WTC11 (cell line): ENCODE data around the gene E2F4.

Experiments
- CTCF ChIP-seq: fragments of 200-600 bp; IDR thresholded peaks from 2 replicates; pipeline ENCODE4 v1.8.0; 2022; ENCODE audit warnings: antibody characterized with exemption
- NFE2L1 ChIP-seq: sonication (generic); formaldehyde crosslinking; IDR thresholded peaks from 2 replicates; pipeline ENCODE4 v1.8.1; 2023; ENCODE audit warnings: missing genetic modification reagents
- PREB ChIP-seq: sonication (generic); formaldehyde crosslinking; IDR thresholded peaks from 2 replicates; pipeline ENCODE4 v1.8.1; 2022; ENCODE audit warnings: mild to moderate bottlenecking, missing genetic modification reagents, moderate library complexity, borderline replicate concordance

- no peak for TF ChIP-seq NFE2L1 (CRISPR knock-in tag)
- TF ChIP-seq CTCF: no peak
- no peak for TF ChIP-seq PREB (CRISPR knock-in tag)
Observed at GRCh38 chr16:67202956-67203493, 11.1 kb downstream of the E2F4 start.
